Neuronal stem cell (in vitro differentiated cells): ENCODE measurements around the gene APBA3.

ENCODE experiments used
- DNase-seq: peaks from one replicate; pipeline ENCODE4 v3.0.0-alpha.2; 2013; ENCODE audit warnings: low spot score
- H2AFZ ChIP-seq: one replicate; pipeline ENCODE4 v1.6.1; 2013; ENCODE audit warnings: mild to moderate bottlenecking, low read length, inconsistent platforms
- H2AK5ac ChIP-seq: 2 replicates; pipeline ENCODE4 v1.6.1; 2013; ENCODE audit warnings: low read depth, mild to moderate bottlenecking, inconsistent platforms, low read length, moderate library complexity, mixed read lengths
- H2BK120ac ChIP-seq: 2 replicates; pipeline ENCODE4 v1.6.1; 2013; ENCODE audit warnings: low read depth, mild to moderate bottlenecking, inconsistent platforms, low read length, moderate library complexity, mixed read lengths
- H2BK12ac ChIP-seq: one replicate; pipeline ENCODE4 v1.6.1; 2013; ENCODE audit warnings: low read length, inconsistent platforms
- H2BK15ac ChIP-seq: 2 replicates; pipeline ENCODE4 v1.6.1; 2013; ENCODE audit warnings: mild to moderate bottlenecking, low read length, inconsistent platforms, mixed read lengths
- H2BK5ac ChIP-seq: one replicate; pipeline ENCODE4 v1.6.1; 2013; ENCODE audit warnings: inconsistent platforms, mild to moderate bottlenecking, low read length, moderate library complexity
- H3K14ac ChIP-seq: one replicate; pipeline ENCODE4 v1.6.1; 2013; ENCODE audit warnings: low read length, inconsistent platforms
- H3K18ac ChIP-seq: 2 replicates; pipeline ENCODE4 v1.6.1; 2013; ENCODE audit warnings: low read length, inconsistent platforms
- H3K23ac ChIP-seq: 2 replicates; pipeline ENCODE4 v1.6.1; 2013; ENCODE audit warnings: low read depth, mild to moderate bottlenecking, mixed read lengths, low read length, inconsistent platforms; ENCODE audit not compliant: poor library complexity
- H3K27ac ChIP-seq: replicated peaks from 3 replicates; pipeline ENCODE4 v1.5.1; 2013; ENCODE audit warnings: low read length, inconsistent platforms
- H3K27me3 ChIP-seq, 3 experiments: 2 replicates each; pipeline ENCODE4 v1.6.1; 2013; ENCODE audit warnings: low read length in 3 of 3, mild to moderate bottlenecking in 2 of 3, inconsistent platforms in 1 of 3, low read depth in 1 of 3, mixed read lengths in 1 of 3, moderate library complexity in 1 of 3; ENCODE audit not compliant: control insufficient read depth in 3 of 3, insufficient read depth in 3 of 3
- H3K36me3 ChIP-seq, 2 donors: replicated peaks in 1 of 2; 2 replicates each; pipeline ENCODE4 v1.6.1; 2013; ENCODE audit warnings: low read length in 2 of 2; ENCODE audit not compliant: control insufficient read depth in 2 of 2, insufficient read depth in 2 of 2
- H3K4ac ChIP-seq: 2 replicates; pipeline ENCODE4 v1.6.1; 2013; ENCODE audit warnings: inconsistent platforms, mild to moderate bottlenecking, low read length, moderate library complexity
- H3K4me1 ChIP-seq, 2 donors: 1 replicate in 1 of 2; 2 replicates in 1 of 2; pipeline ENCODE4 v1.6.1; 2013; ENCODE audit warnings: low read length in 2 of 2, low read depth in 1 of 2; ENCODE audit not compliant: control insufficient read depth in 2 of 2, insufficient read depth in 1 of 2
- H3K4me2 ChIP-seq: one replicate; pipeline ENCODE4 v1.6.1; 2013; ENCODE audit warnings: mild to moderate bottlenecking, low read length, inconsistent platforms; ENCODE audit not compliant: insufficient read depth, poor library complexity, severe bottlenecking
- H3K4me3 ChIP-seq, 2 donors: 2 replicates each; pipeline ENCODE4 v1.5.1; 2013; ENCODE audit warnings: low read length in 2 of 2, mild to moderate bottlenecking in 2 of 2, inconsistent platforms in 1 of 2, moderate library complexity in 1 of 2
- H3K79me1 ChIP-seq: one replicate; pipeline ENCODE4 v1.6.1; 2013; ENCODE audit warnings: low read depth, mild to moderate bottlenecking, inconsistent platforms, low read length, moderate library complexity
- H3K9ac ChIP-seq: one replicate; pipeline ENCODE4 v1.6.1; 2013; ENCODE audit warnings: mild to moderate bottlenecking, low read depth, low read length, inconsistent platforms; ENCODE audit not compliant: poor library complexity
- H3K9me3 ChIP-seq, 2 donors: replicated peaks in 1 of 2; 2 replicates each; pipeline versions ENCODE3 to v1.6.1; 2013; ENCODE audit warnings: low read length in 2 of 2, mild to moderate bottlenecking in 2 of 2, inconsistent platforms in 1 of 2, low read depth in 1 of 2, mixed read lengths in 1 of 2, moderate library complexity in 1 of 2; ENCODE audit not compliant: control insufficient read depth in 2 of 2, insufficient read depth in 1 of 2
- H4K8ac ChIP-seq: one replicate; pipeline ENCODE4 v1.6.1; 2013; ENCODE audit warnings: low read depth, mild to moderate bottlenecking, inconsistent platforms, low read length, moderate library complexity
- H4K91ac ChIP-seq: one replicate; pipeline ENCODE4 v1.6.1; 2013; ENCODE audit warnings: low read length, low read depth, mild to moderate bottlenecking, inconsistent platforms; ENCODE audit not compliant: poor library complexity
- WGBS, 2 donors: extraction: QIAGEN DNeasy Blood & Tissue Kit; methylation state at CpG; one replicate each; pipeline ENCODE4 v1.1.7; 2013; ENCODE audit warnings: missing lambda C conversion rate in 2 of 2, mixed read lengths in 1 of 2; ENCODE audit not compliant: insufficient read length in 2 of 2, insufficient replicate concordance in 1 of 2; ENCODE audit errors: extremely low coverage in 2 of 2; 5-methylcytosine and 5-hydroxymethylcytosine counted together

APBA3 gene

GRCh38 chr19:3800996-3801395 is 39.5 kb upstream of the APBA3 start:
- H2BK5ac ChIP-seq = no peak overlapping the region
- no peak overlapping the region for H4K8ac ChIP-seq
- peaks cover 0 to 4% of the 10 kb centered on the region in 2 donors for H3K9me3 ChIP-seq
- peak overlapping the region; percentile 75 for H3K23ac ChIP-seq
- H2BK15ac ChIP-seq = no peak overlapping the region
- no peak overlapping the region for H3K27ac ChIP-seq
- peaks cover 0 to 49% (median 21%) of the 10 kb centered on the region in 3 experiments for H3K27me3 ChIP-seq
- no peak overlapping the region for H3K4me3 ChIP-seq
- no CpG with 5 or more reads among the region's 21 CpGs for WGBS, 2 donors
- no peak overlapping the region for H3K14ac ChIP-seq
- H2BK120ac ChIP-seq = no peak overlapping the region
- H3K36me3 ChIP-seq = no peaks in the 10 kb centered on the region
- peak overlapping the region; percentile 77 for H2AFZ ChIP-seq
- no peak overlapping the region for H3K4ac ChIP-seq
- H2BK12ac ChIP-seq = no peak overlapping the region
- H2AK5ac ChIP-seq = no peak overlapping the region
- peak overlapping the region; percentile 81 for H3K4me2 ChIP-seq
- DNase-seq = no peak
- no peaks in the 10 kb centered on the region for H3K79me1 ChIP-seq
- no peak overlapping the region for H4K91ac ChIP-seq
- H3K9ac ChIP-seq = no peak overlapping the region
- H3K18ac ChIP-seq = peak overlapping the region; percentile 27
- H3K4me1 ChIP-seq = peaks cover 7 to 9% of the 10 kb centered on the region in 2 donors

- Histone ChIP-seq H3K79me1 (no peaks in the 10 kb centered on the region), H3K4me3 (no peak overlapping the region), H4K8ac (no peak overlapping the region), H3K27me3 (peaks cover 0 to 37% (median 21%) of the 10 kb centered on the region in 3 experiments), H3K27ac (no peak overlapping the region), H2BK12ac (no peak overlapping the region), H3K4me1 (peaks cover 7 to 9% of the 10 kb centered on the region in 2 donors), H3K9me3 (peaks cover 0 to 4% of the 10 kb centered on the region in 2 donors), H4K91ac (no peak overlapping the region), H3K23ac (no peak overlapping the region), H2AK5ac (no peak overlapping the region), H2BK120ac (no peak overlapping the region), H3K4ac (no peak overlapping the region), H2AFZ (no peak overlapping the region), H3K4me2 (no peak overlapping the region), H3K14ac (no peak overlapping the region), H3K9ac (no peak overlapping the region), H3K36me3 (no peaks in the 10 kb centered on the region), H2BK5ac (no peak overlapping the region), H2BK15ac (no peak overlapping the region), H3K18ac (no peak overlapping the region)
- no CpG with 5 or more reads among the region's 6 CpGs for WGBS, 2 donors
- no peak for DNase-seq
These were observed 36.6 kb upstream of the APBA3 start for GRCh38 chr19:3798137-3798536.

- Histone ChIP-seq H3K79me1 (no peaks in the 10 kb centered on the region), H2BK15ac (no peak overlapping the region), H2AFZ (no peak overlapping the region), H3K14ac (no peak overlapping the region), H3K4me2 (no peak overlapping the region), H3K4me3 (no peak overlapping the region), H3K9ac (no peak overlapping the region), H3K4me1 (peaks cover 2 to 3% of the 10 kb centered on the region in 2 donors), H3K27ac (no peak overlapping the region), H3K36me3 (no peaks in the 10 kb centered on the region), H2BK5ac (no peak overlapping the region), H3K18ac (no peak overlapping the region), H2BK12ac (no peak overlapping the region), H3K27me3 (peaks cover 0 to 20% (median 9%) of the 10 kb centered on the region in 3 experiments), H3K4ac (no peak overlapping the region), H2BK120ac (no peak overlapping the region), H3K9me3 (peaks cover 0 to 4% of the 10 kb centered on the region in 2 donors), H4K91ac (no peak overlapping the region), H2AK5ac (no peak overlapping the region), H4K8ac (no peak overlapping the region), H3K23ac (no peak overlapping the region)
- no peak for DNase-seq
- no CpG with 5 or more reads among the region's 2 CpGs for WGBS, 2 donors
These were observed 34.9 kb upstream of the APBA3 start for GRCh38 chr19:3796358-3796757.

GRCh38 chr19:3793799-3794198 is 32.3 kb upstream of the APBA3 start:
- H4K91ac ChIP-seq = no peak overlapping the region
- no peak overlapping the region for H2BK120ac ChIP-seq
- DNase-seq = no peak
- H3K27me3 ChIP-seq = peaks cover 0 to 15% (median 0%) of the 10 kb centered on the region in 3 experiments
- no peaks in the 10 kb centered on the region for H3K79me1 ChIP-seq
- no peak overlapping the region for H2AK5ac ChIP-seq
- H2BK15ac ChIP-seq = no peak overlapping the region
- H3K23ac ChIP-seq = no peak overlapping the region
- peaks cover 2 to 8% of the 10 kb centered on the region in 2 donors for H3K9me3 ChIP-seq
- no peak overlapping the region for H4K8ac ChIP-seq
- H3K9ac ChIP-seq = no peak overlapping the region
- H3K18ac ChIP-seq = no peak overlapping the region
- H3K4me1 ChIP-seq = no peaks in the 10 kb centered on the region
- H3K14ac ChIP-seq = no peak overlapping the region
- H3K4me2 ChIP-seq = no peak overlapping the region
- no peak overlapping the region for H2BK5ac ChIP-seq
- no peaks in the 10 kb centered on the region for H3K36me3 ChIP-seq
- H2AFZ ChIP-seq = no peak overlapping the region
- WGBS, 2 donors = no CpG with 5 or more reads among the region's 3 CpGs
- H3K27ac ChIP-seq = no peak overlapping the region
- no peak overlapping the region for H3K4me3 ChIP-seq
- H2BK12ac ChIP-seq = no peak overlapping the region
- no peak overlapping the region for H3K4ac ChIP-seq
